H4 (cell line): ENCODE data around the gene KRR1. TPM values are rescaled to one million over a fixed set of nuclear protein-coding genes. Genes with fewer than 3 reads are reported as not detected.
A peak's percentile ranks its signal among the peaks of the same experiment; 100 is the strongest.
"Not testable (repeated sequence)": the region's sequence is repeated elsewhere in the genome, so short reads cannot be mapped to it uniquely, and the experiment has no call there.

Experiments
- DNase-seq: peaks from one replicate; pipeline ENCODE4 v3.0.0-alpha.2; 2015; ENCODE audit warnings: low spot score
- total RNA-seq: library from RNA; depleted of rRNA; stranded (reverse); fragments of >200 nt; shearing (Covaris generic); gene quantifications from 2 replicates; pipeline ENCODE4 v1.2.3, GENCODE V29; 2014

KRR1 gene
- total RNA-seq, 1 experiment from 2014 or later, result 76.8 TPM

DNA sequence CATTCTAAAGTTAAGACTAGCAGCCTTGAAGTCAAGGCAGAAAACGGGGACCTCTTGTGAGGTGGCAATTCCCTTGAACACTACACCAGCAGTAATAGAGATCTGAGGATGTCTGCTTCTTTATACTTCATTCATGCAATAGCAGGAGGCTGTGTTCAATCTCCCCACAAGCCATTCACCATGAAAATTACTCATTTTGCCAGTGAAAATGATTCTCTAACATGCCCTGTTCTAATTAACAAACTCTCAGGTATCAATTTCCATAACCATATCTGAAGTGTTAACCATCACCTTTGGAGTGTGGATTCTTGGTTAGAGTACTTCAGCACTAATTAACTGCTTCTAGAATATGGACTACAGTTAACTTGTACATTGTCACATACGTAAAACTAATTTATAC lies 34.3 kb downstream of the KRR1 start:
- no peak for DNase-seq

DNA sequence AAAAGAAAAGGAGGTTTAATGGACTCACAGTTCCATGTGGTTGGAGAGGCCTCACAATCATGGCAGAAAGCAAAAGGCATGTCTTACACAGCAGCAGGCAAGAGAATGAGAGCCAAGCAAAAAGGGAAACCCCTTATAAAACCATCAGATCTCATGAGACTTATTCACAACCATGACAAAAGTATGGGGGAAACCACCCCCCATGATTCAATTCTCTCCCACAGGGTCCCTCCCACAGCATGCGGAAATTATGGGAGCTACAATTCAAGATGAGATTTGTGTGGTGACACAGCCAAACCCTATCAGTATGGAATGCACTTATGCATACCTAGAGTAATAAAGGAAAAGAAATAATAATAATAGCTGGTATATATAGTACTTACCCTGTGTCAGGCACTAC lies 35.3 kb downstream of the KRR1 start:
- no peak for DNase-seq

DNA sequence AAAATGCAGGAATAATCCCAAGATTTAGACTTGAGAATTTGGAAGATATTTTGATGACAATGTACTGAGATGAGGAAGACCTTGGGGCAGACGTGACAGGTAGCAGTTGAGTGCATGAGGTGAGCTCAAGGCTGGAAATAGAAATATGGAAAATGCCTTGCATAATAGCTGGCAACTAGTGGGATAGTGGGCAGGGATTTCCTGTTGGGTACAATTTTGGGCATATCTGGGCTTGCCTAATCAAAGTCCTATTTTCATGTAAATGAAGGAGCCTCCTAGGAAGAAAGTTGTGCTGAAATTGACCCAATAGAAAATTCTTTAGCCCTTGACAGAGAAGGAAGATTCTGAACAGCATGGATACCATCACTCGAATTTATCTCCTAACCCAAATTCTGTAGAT lies 37.3 kb downstream of the KRR1 start:
- no peak for DNase-seq

DNA sequence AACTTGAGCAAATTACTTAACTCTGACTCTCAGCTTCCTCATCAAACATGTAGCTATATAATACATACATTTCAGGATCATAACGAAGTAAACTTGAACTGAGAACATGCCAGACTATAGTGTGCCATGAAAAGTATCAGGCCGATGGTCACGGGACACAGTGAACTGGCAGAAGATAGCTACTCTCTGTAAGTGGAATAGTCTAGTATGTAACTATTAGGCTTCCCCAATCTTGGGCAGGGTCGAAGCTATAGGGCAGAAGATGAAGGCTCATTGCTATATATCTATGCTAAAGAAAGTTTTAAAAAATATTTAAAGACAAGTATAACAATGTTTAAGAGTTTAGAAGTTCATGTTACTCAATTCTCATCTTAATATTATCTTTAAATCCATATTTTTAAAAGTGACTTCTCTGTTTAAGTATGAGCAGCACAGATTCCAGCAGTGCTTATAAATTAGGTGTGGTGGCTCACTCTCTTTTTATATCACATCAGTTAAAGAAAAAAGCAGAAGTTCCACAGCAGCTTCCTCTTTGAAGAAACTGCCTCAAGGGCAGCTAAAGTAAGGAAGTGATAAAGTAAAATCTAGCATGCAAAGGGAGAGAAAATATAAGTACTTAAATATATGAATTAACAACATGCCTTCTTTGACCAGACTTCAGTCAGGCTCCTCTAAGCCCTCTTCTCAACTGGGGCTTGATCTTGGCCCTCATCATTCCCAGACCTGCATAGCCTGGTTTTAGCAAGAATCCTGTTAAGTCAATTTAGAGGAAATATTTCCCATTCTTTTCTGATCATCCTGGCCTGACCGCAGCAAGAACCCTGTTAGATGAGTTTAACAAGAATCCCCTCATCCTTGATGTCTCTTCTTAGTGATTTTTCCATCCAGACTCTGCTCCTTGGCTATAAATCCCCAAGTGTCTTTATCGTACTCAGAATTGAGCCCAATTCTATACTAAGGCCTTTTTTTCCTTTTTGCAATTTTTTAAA lies 39.2 kb downstream of the KRR1 start:
- no peak for DNase-seq

DNA sequence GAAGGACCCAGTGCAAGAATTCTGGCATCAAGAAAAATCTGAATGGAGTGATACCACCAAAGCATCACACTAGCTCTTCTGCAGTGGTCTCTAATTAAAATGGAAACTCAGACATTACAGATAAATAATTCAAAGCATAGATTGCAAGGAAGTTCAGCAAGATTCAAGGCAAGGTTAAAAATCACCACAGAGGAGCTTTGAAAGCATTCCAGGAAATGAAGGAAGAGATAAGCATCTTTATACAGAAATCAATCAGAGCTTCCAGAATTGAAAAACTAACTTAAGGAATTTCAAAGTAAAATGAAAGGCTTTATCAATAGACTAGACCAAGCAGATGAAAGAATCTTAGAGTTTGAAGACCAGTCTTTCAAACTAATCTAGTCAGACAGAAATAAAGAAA lies 51.2 kb downstream of the KRR1 start:
- DNase-seq, result no peak

DNA sequence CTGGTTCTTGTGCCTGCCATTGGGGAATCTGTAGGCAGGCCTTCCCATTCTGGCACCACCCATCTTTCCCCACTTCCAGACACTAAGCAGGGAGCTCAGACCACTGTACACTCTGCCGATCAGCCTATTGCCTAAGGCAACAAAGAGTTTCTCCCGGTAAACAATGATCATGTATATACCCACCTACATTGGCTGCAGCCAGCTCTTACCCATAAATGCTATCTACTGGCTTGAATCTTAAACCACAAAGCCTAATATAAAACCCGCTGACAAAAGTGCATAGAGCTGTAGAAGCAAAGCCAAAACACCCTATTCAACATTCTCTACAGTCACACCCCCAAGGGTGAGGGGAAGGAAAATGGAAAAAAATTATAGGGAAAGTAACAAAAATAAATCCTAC lies 51.7 kb downstream of the KRR1 start:
- DNase-seq, result no peak

DNA sequence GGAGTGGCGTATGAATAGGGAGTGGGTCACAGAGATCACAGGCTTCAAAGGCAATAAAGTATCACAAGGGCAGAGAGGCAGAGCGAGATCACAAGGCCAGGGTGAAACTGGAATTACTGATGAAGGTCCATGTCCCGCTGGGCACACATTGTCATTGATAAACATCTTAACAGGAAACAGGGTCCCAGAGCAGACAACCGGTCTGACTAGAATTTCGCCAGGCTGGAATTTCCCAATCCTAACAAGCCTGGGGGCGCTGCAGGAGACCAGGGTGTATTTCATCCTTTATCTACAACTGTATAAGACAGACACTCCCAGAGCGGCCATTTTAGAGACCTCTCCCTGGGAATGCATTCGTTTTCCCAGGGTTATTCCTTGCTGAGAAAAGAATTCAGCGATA lies 53.5 kb downstream of the KRR1 start:
- DNase-seq, result not testable (repeated sequence)

DNA sequence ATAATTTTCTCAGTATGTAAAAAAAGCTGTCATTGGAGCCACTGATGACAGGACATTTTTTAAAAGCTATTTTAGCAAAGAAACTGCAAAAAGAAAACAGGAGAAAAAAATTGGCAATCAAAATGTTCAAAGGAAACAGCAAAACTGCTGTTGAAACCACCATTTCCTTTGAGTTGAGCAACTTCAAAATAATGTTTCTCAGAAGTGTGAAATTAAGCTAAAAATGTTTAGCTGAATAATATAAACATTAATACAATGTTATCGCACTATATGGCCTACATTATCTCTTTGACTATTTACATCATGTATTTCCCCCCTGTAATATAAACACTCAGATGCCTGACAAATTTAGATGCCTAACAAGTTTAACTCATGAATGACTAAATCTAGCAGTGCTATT lies 54.2 kb downstream of the KRR1 start:
- no peak for DNase-seq

DNA sequence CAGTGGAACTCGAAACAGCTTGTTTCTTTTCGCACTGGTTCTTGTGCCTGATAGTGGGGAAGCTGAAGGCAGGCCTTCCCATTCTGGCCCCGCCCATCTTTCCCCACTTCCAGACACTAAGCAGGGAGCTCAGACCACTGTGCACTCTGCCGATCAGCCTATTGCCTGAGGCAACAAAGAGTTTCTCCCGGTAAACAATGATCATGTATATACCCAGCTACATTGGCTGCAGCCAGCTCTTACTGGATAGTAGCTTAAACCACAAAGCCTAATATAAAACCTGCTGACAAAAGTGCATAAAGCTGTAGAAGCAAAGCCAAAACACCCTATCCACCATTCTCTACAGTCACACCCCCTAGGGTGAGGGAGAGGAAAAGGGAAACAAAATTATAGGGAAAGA lies 55.6 kb downstream of the KRR1 start:
- DNase-seq, result peak; percentile 35

DNA sequence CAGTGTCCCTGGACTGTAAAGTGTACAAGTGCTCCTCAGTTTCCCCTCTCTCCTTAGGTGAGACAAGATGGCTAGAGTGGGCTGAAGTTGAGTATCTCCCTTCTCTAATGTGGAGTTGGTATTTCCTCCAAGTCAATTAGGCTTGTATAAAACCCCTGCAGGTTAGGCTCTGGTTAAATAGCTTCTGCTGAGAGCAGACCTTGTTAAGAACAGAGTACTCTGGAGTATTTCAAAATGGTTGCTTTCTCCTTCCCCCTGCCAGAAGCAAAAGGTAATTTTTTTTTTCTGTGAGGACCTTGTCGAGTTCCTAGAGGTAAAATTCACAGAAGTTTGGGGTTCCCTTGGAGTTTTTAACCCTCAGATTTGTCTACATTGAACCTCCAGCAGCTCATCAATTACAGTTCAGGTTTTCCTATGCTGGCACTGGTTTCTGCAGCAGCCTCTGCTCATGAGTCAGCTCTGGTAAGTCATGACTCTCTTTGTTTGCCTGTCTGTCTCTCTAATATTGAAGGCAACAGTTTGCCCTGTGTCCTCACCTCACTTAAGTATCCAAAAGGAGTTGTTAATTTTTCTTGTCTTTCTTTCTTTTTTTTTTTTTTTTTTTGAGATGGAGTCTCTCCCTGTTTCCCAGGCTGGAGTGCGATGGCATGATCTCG lies 58.6 kb downstream of the KRR1 start:
- no peak for DNase-seq

DNA sequence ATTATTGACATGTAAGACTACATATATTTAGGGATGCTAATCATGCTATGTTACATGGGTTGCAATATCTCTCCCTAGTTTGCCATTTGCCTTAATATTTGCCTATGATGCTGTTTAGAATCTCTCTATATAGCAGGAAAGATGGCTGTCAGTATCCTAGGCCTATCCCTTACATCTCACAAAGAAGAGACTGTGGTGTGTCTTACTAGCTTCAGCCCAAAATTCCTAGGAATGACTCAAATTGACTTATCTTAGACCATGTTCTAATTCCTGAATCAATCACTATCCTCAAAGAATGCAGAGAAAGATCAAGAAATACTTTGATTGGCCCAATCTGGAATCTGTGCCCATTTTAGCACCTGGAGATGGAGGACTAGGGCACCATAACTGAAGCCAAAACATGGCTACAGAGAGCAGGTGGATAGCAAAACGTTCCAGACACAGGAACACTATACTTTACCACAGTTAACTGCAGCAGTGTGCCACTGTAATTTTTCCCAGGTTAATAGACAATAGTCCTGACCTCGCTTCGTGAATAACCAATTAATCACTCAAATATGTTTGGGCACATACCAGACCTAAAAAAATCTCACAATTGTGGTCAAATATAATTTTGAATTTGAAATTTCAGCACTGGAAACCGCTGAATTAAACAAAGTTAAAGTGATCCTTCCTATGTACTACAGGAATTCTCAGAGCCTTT lies 63.6 kb downstream of the KRR1 start:
- DNase-seq, result no peak

DNA sequence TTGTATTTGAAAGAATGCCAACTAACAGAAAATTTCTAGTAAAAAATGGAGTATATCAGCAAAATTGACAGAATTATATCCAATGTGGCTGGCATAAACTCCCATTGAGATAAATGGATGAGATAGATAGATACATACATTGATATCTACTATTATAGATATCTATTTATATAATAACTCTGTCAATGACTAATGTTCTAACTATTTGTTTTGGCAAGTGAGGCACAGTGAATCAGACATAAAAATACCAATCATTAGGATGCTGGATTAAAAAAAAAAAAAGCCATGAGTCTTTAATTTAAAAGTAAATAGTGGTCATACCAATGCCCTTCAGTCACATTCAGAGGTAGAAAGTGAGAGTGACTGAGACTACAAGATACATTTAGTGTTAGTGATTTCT lies 64.6 kb downstream of the KRR1 start:
- DNase-seq, result no peak

DNA sequence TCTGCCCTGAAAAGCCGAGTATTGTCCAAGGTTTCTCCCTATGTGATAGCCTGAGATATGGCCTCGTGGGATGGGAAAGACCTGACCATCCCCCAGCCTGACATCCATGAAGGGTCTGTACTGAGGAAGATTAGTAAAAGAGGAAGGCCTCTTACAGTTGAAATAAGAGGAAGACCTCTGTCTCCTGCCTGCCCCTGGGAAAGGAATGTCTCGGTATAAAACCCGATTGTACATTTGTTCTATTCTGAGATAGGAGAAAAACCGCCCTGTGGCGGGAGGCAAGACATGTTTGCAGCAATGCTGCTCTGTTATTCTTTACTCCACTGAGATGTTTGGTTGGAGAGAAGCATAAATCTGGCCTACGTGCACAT lies 66.3 kb downstream of the KRR1 start:
- DNase-seq, result not testable (repeated sequence)

DNA sequence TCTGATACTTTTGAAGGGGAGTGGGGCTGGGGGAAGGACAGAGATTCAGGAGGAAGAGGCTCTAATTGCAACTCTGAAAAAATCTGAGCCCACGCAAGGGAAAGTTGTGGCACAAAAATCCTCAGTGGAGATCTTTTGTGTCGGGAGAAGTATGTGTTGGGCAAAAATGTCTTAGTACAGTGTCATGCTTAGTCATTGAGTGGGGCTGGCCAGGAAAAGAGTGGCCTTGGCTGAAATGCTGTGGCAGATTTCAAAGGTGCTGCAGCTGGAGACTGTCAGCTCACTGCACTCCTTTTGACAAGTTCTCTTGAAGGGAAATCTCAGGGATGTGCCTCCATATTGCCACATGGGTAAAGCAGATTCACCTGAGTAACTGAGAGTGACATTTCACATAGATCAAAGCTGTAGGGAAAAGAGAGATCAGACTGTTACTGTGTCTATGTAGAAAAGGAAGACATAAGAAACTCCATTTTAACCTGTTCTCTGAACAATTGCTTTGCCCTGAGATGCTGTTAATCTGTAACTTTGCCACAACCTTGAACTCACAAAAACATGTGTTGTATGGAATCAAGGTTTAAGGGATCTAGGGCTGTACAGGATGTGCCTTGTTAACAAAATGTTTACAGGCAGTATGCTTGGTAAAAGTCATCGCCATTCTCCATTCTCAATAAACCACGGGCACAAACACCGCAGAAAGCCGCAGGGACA lies 66.8 kb downstream of the KRR1 start:
- DNase-seq, result no peak

DNA sequence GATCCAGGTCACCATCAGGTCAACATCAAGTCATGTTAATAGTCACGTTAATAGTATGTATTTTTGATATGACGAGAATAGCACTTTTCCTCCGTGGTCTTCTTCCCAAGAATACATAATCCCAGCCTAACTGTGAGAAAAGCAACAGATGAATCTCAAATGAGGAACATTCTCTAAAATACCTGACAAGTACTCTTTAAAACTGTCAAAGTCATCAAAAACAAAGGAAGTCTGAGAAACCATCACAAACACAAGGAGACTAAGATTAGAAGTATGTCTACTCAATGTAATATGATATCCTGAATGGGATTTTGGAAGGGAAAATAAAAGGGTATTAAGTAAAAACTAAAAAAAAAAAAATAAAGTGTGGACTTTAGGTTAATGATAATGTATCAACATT lies 67.7 kb downstream of the KRR1 start:
- DNase-seq, result no peak

DNA sequence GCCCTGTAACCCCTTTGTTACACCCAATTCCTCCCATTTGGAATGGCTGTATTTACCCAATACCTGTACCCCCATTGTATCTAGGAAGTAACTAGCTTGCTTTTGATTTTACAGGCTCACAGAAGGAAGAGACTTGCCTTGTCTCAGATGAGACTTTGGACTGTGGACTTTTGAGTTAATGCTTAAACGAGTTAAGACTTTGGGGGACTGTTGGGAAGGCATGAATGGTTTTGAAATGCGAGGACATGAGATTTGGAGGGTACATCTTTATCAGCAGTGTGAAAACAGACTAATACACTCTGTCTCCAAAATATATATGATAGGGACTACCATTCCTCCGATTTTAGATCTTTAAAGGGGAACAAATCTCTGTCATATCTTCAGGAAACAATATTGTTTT lies 69.0 kb downstream of the KRR1 start:
- not testable (repeated sequence) for DNase-seq

DNA sequence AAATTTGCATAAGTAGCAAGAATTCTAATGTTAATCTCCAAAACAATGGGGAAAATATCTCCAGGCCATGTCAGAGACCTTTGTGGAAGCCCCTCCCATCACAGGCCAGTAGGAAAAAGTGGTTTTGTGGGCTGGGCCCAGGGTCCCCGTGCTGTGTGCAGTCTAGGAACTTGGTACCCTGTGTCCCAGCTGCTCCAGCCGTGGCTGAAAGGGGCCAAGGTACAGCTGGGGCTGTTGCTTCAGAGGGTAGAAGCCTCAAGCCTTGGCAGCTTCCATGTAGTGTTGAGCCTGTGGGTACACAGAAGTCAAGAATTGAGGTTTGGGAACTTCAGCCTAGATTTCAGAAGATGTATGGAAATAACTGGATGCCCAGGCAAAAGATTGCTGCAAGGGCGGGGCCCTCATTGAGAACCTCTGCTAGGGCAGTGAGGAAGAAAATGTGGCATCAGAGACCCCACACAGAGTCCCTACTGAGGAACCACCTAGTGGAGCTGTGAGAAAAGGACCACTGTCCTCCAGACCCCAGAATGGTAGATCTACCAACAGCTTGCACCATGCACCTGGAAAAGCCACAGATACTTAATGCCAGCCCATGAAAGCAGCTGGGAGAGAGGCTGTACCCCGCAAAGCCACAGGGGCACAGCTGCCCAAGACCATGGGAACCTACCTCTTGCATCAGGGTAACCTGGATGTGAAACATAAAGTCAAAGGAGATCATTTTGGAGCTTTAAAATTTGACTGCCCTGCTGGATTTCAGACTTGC lies 69.5 kb downstream of the KRR1 start:
- not testable (repeated sequence) for DNase-seq
